Measurements from ENCODE around the gene DLGAP1.
"Not testable (repeated sequence)": the region's sequence is repeated elsewhere in the genome, so short reads cannot be mapped to it uniquely, and the experiment has no call there.

Gene DLGAP1

DNA sequence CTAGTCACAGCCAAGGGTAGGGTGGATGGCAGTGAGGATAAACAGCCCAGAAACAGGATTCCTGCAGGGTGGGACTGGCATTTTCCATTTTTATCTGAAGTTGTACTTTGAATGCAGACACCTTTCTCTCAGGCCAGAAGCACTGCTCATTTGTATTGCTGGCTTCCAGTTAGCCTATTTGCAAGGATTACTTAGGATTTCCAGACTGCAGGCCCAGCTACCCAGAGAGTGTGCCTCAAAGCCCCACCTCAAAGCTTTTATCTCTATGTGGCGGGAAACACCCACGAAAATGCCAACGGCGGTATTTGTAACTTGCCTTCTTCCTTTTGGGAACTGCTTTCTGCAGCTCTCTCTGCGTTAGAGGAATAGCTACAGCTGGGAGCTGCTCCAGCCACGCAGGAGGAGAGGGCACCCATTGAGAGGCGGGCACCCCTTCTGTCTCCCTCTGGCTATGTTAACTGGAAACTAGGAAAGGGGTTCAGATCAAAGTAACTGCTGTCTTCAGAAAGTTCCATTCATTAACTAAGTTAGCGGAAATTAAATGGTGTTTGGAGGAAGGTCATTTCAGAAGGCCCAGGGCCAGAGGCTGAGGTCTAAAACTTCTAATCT is 860.2 kb downstream of the DLGAP1 start:
- no peak for DNase-seq

DNA sequence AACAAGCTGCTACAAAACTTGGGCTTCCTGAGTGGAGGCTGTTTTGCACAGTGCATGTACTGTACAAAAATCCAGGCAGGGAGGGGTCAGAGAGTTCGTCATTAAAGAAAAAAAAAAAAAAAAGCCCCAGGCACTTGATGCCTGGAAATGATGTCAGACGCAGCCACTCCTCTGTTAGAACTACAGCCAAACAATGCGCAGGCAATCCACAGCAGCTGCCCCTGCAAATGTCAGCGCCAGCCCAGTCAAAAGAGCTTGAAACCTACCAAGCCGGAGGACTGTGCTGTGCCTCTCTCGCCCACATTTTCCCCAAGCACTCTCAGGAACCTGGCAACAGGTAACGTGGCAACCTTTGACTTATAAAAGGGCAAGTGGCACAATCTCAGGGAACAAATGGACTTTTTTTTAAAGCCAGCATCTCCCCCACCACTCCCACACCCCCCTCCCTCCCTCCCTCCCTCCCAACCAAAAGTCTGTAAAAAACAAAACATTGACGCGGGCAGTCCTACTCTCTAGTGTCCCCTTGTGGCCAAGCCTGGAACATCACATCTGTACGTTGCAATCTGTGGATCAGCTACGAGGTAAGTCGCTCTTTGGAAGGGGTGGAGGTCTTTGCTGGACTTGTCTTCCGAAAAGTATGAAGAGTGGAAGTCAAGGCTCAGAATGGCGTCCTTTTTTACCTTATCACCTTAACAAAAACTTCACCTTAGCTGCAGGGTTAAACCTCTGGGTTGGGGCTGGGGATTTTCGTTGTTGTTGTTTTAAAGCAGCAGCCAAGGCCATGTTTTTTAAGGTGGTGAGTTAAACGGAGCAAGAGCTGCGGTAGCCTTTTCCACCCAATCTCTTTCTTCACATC is 861.0 kb downstream of the DLGAP1 start:
- peak; percentile 60 for DNase-seq

DNA sequence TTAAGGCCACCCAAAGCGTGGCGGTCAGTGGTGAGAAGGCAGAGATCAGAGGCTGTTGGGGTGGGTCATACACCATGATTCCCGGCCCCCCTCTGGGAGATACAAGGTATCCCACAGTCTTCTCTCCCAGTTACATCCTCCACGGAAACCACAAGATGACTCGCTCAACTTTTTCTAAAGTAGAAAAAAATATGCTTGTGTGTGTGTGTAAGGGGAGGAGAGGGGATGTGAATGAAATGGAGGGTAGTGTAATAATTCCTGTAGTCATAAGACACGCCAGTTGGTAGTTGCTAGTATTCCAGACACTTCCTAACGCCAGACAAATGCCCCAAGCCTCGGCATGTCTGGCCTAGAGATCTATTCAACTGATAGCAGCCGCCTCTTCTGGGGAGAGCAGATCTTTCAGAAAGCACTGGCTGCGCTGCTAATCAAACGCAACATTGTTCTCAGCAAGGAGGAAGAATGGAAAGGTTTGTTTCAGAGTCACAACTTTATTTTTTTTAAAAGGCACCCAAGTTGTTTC is 861.7 kb downstream of the DLGAP1 start:
- no peak for DNase-seq

DNA sequence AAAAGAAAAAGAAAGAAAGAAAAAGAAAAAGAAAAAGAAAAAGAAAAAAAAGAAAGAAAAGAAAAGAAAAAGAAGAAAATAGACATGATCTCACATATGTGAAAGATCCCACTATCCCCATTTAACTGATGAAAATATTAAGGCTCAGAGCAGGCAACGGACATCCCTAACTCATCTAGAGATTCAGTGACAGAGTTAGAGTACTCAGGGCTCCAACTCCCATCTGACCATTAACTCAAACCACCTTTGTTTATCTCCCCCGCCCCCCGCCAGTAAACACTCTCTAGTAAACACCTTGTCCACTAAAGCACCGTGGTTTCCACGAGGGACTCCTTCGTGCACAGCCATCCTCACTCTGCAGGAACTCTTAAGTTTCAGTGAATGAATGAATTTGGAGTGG is 862.2 kb downstream of the DLGAP1 start:
- DNase-seq = no peak

DNA sequence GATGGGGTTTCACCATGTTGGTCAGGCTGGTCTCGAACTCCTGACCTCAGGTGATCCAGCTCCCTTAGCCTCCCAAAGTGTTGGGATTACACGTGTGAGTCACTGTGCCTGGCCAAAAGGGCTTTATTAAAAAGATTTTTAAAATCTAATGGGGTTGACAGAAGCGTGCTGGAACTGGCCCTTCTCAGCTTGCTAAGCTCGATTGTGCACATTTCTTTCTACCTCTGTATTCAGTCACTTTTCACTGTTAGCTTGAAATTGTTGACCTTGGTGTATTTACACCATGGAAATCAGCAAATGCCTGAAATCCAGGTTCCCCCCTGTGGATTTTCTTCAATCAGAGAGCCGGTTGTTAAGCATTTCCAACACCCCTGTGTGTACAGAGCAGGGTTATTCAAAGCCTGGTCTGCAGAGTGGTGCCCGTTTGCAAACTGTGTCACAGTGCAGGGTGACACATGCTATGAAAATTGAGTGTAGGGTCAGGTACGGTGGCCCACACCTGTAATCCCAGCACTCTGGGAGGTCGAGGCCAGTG is 864.9 kb downstream of the DLGAP1 start:
- DNase-seq = no peak

DNA sequence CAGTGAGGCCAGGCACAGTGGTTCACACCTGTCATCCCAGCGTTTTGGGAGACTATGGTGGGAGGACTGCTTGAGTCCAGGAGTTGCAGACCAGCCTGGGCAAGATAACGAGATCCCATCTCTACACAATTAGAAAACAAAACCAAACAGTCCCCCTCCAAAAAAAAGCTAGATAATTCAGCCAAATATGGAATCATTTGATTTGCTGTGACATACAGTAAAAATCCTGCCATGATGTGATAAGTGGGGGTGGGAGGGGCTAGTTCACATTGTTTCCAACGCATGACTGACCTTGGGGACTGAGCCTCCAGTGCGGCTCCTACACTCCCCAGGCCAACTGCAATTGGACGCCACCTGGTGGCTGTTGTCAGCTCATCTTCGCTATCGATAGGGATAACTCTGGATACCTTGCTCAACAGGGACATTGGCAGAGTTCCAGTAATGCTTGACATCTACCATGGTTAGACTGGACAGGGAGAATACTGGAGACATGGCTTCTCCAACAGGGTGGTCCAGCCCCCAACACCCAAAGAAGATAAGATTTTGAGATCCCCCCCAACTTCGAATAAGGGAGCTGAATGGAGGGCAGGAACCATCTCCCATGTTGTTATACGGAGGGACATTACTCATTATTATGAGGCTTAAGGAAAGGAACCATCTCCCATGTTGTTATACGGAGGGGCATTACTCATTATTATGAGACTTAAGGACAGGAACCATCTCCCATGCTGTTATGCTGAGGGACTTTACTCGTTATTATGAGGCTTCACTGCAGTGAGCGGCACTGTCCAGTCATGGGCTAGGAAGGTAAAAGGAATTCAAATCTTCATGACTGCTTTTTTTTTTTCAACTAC is 869.2 kb downstream of the DLGAP1 start:
- DNase-seq = no peak

DNA sequence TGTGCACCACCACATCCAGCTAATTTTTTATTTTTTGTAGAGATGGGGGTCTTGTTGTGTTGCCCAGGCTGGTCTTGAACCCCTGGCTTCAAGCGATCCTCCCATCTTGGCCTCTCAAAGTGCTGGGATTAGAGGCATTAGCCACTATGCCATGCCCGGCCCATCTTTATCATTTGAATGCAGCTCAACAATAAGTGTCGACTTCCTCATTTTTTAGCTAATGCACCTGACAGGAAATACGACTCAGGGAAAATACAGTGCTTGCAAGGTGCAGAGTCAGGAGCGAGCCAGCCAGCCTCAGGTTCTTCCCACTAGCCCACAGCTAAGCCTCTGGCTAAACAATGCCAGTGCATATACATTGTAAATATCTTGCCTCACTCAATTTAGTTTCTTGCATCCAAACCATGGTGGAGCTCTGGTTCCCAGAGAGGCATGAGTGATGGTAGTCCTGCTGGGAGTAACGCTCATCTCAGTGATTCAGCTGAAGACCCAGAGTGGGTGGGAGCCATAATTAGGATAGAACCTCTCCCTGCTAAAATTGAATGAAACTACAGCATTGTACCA is 870.1 kb downstream of the DLGAP1 start:
- DNase-seq = no peak

DNA sequence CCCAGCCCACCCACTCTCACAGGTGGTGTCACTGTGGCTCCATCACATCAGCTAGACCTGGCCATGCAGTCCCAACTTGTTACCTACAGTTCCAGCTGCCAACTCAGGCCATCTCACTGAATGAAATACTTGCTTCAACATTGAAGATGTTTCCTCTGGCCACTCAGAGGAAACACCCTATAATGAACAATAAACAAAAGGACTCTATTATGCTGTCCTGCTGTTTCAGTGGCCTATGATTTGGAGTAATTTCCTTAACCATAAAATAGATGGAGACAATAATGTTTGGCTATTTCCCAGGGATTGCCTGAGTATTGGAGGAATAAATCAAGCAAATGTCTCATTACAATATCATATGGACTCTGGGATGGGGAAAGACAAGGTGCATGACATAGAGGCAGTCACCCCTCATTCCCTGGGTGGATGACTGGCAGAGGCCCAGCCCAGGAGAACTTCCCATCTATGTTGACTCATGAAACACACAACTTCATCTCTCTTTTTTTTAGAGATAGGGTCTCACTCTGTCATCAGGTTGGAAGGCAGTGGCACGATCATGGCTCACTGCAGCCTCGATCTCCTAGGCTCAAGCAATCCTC is 870.7 kb downstream of the DLGAP1 start:
- no peak for DNase-seq

DNA sequence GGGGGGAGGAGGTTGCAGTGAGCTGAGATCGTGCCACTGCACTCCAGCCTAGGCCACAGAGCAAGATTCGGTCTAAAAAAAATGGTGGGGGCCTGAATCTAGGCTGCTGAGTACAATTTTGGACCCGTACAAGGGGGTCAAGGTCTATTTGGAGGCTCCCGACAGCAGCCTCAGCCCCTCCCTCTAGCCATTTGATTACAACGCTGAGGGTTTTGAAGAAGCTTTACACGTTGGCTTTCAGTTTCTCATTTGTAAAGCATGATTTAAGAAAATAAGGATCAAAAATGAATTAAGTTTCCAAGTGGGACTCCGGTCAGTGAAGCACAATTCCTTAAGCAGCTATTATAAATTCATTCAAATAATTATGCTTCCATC is 871.2 kb downstream of the DLGAP1 start:
- no peak for DNase-seq

DNA sequence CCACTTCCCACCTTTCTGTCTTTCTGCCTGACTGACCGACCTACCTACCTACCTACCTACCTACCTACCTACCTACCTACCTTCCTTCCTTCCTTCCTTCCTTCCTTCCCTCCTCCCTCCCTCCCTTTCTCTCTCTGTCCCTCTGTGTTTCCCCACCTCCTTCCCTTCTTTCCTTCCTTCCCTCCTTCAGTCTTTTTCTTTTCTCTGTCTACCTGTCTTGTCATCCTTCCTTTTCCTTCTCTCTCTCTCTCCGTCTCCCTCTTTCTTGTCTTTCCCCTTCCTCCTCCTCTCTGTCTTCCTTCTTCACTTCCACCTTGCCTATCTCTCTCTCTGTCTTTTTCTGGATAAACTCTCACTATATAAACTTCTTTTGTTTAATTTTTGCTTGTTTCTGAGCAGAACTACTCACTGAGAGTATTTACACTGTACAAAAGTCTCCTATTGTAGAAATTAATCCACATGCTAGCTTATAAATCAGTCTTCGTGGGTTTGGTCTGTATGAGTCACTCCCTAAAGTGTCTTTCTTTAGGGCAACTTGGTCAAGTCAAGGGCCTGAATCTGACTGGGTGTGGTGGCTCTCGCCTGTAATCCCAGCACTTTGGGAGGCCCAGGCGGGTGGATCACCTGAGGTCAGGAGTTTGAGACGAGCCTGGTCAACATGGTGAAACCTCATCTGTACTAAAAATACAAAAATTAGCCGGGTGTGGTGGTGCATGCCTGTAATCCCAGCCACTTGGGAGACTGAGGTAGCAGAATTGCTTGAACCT is 871.8 kb downstream of the DLGAP1 start:
- not testable (repeated sequence) for DNase-seq

DNA sequence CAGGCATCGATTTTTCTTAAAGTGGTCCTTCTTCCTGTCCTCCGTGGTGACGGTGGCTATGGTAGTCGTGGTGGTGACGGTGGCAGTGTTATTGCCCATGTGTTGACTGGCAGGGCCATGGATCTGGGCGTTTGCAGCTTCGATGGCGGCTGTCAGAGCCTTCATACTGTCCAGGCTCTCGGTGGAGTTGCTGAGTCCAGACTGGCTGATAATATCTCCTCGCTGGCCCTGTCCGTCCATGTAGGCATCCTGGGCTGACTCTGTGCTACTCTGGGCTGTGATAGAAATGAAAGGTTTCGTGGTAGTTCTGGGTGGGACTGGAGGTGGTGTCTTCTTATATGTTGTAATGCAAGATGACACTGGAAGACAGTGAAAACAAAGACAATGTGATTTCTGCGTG is 873.2 kb downstream of the DLGAP1 start:
- no peak for DNase-seq

DNA sequence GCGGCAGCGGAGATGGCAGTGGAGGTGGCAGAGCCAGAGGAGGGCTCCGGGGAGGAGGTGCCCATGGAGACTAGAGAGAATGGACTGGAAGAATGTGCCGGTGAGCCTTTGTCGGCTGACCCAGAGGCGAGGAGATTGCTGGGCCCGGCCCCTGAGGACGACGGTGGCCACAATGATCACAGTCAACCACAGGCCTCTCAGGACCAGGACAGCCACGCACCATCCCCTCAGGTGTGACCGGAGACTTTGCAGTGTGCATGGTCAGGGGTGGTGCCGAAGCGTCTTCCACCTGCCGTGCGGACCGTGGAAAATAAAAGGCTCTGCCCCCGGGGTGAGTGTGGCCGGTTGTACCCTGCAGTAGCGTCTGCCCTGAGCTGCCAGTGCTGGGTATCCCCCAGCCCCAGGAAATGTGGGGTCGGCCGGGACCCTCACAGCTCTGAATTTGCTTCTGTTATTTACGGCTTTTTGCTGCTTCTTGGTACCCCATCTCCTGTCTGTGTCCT is 874.5 kb downstream of the DLGAP1 start:
- not testable (repeated sequence) for DNase-seq

DNA sequence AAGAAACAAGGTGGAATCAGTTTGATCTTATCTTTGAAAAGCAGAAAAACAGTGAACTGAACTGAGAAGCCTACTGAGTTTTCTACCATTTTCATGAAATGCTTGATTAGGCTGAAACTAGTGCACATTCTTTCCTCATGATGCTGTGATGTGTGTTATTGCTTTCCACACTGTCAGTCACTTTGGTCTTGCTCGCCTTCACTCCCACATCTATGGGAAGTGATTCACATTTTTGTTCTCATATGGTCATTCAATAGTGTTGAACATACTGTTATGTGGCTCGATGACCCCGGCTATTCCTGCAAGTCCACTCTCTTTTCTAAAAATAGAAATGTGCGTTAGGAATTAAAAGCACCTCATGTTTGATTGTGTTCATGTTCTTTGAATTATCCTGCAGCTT is 875.4 kb downstream of the DLGAP1 start:
- DNase-seq = no peak

DNA sequence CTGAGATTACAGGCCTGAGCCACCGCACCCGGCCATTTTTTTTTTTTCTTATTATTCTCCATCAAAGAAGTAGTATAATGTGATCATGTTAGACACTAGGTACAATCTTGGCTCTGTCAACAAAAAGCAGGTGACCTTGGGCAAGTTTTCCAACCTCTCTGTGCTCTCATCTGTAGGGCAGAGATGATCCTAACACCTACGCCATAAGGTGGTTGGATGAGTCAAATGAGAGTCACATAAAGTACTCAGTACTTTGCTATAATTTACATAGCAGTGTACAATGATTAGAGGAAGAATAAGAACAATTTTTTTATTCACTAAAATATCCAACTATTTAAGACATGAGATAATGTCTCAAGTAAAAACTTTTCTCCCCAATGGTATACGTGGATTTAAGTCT is 876.5 kb downstream of the DLGAP1 start:
- no peak for DNase-seq

DNA sequence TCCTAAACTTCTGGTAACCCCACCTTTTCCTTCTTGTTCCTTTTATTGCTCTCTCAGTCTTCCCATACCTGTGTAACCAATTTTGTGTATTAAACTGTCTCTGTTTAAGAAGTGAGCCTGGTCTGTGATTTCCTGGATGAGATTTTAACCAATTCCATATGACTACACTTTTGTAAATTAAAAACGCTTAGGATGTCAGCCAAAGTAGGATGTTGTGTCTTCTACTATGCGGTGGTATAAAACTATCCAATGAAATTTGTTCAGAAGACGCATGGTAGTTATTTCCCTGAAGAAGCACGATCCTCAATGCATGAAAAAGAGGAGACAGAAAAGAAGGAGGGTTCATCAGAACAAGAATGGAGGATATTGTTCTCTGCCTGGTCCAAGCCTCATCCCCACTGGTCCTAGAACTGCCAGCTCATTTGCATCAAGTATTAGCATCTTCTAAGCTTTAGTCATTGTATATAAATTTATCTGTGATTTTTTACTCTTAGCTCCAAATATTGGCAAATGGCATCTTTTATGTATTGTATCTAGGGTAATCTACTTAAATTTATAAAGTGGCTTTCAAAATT is 877.7 kb downstream of the DLGAP1 start:
- DNase-seq = no peak

DNA sequence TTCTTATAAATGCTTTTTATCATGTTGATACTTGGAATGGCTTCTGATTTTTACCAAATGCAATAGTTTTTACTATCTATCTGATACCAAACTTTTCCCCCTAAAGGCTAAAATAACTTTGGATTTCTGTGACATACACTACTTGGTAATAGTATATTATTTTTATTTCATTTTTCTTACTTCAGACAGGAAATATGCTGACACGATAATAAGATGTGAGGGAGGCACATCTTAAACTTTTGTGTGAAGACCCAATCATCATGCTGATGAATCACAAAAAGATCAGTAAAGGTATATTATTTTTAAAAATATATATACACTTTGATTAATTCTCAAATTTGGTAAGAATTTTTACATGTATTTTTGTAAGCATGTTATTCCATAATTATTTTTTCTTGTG is 882.3 kb downstream of the DLGAP1 start:
- no peak for DNase-seq

DNA sequence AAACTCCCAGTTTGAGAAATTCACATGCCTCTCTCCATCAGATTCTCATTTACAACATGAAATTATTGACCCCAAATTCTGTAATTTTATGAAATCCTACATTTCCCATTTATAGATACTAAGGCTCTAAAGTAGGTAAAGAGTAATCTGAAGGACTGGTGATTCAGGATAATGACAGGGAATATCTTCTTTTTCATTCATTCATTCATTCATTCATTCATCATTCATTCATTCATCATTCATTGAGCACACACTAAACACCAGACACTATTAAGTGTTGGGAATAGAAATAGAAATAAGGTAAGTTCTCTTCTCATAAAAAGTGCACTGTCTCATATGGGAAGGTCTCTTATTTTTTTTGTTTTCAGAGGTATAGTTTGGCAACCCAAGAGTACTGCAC is 888.3 kb downstream of the DLGAP1 start:
- no peak for DNase-seq

DNA sequence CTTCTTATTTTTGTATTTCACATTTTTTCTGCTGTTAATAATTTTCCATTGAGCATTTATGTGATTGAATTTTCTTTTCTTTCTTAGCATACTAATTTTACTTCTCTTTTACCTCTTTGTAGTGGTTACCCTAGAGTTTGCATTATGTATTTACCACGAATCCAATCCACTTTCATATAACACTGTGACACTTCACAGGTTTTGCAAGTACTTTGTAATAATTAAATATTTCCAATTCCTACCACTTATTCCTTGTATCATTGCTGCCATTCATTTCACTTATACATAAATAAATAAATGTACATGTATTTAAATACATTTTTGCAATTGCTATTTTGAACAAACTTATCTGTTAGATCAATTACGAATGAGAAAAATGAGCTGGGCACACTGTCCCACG is 894.4 kb downstream of the DLGAP1 start:
- no peak for DNase-seq

DNA sequence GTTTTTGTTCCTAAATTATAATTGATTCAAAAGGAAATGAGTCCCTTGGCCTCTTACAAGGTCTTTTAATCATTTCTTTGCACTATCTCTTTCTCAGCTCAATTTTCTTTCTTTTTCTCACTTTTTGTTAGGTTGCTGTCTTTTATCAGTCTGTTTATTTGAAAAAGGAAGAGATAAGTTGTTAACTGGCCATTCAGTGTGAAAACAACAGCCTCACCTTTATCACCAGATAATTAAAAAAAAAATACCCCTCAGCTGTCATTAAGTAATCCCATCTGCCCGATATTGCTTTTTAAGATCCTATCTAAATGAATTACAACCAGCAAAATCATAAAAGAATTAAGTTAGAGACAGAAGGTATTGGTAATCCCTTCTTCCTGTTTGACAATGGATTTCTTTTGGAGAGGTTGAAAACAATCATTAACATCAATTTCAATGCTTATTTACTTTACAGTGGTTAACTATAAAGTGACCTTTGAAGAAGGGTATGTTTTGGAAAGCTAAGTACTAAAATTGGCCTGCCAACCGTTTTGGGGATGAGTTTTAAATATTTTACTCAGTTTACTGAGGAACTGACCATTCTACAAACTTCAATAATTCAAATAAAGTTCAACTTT is 900.2 kb downstream of the DLGAP1 start:
- DNase-seq = no peak

DNA sequence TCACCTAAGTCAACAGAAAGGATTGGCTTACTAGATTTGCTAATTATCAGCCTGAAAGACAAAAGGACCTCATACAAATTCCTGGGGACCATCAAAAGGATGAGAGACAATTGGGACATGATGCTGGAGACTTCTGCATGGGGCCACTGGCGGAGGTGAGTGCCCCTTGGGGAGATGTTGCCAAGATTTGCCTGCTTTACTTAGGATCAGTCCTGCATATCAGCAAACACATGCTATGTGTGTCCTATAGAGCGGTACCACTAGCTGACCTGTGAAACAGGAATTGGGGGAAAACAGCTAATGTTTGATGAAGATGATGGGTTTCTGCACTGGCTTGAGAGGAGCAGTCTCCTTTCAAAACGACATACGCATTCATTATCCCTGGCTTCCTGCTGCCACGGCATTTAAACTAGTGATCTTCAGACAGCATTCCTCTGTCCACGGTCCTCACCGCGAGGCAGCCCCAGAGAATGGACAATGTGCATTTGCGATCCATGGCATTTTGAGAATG is 901.0 kb downstream of the DLGAP1 start:
- DNase-seq = no peak
